Heart left ventricle (tissue), 13 donors: Measurements from ENCODE around the gene SCN1B.

Experiments used
- POLR2A ChIP-seq, 2 donors: fragments of 450-650 bp; IDR thresholded peaks; one replicate each; pipeline ENCODE4 v1.6.1; 2017; ENCODE audit warnings: antibody characterized with exemption in 2 of 2, mild to moderate bottlenecking in 2 of 2, moderate library complexity in 2 of 2
- TF ChIP-seq, protein P1 (sequence below), 12 donors: fragments of 200-600 bp; sonication (generic) in 4 of 12; IDR thresholded peaks; one replicate each; pipeline versions ENCODE4 v1.5.0 to v1.8.0; 2018 to 2022; ENCODE audit warnings: antibody characterized with exemption in 12 of 12, mild to moderate bottlenecking in 5 of 12
- donor health status: ischemic (EF 13 %, LVEDD 7.1; RV severe dilation, severe dysfunction).
- donor health status: DM: no; HTN: yes; CAD: no.
- donor health status: DM: no; HTN: no; CAD: no.
- donor health status: ischemic (EF 25% LVEDD 6.9; RV normal size, moderate dysfunction).
- donor health status: ischemic (EF 25% LVEDD 5.7; RV mildly dilated, moderate dysfunction).
- donor health status: ischemic (EF 35%, LVEDD 5.7; RV mildly dilated, moderate dysfunction).
- donor health status: nonischemic (EF 11% LVEDD 7.7; RV severe dilation, severe dysfunction).
- donor health status: DM: yes; HTN: yes; CAD: no.
- donor health status: PGD.
- donor health status: ischemic (EF 29% LVEDD 5.4; RV normal size, mild dysfunction).
- donor health status: nonischemic (EF 23%, LVEDD 6.1; RV moderate dilation, normal function).

DNA sequence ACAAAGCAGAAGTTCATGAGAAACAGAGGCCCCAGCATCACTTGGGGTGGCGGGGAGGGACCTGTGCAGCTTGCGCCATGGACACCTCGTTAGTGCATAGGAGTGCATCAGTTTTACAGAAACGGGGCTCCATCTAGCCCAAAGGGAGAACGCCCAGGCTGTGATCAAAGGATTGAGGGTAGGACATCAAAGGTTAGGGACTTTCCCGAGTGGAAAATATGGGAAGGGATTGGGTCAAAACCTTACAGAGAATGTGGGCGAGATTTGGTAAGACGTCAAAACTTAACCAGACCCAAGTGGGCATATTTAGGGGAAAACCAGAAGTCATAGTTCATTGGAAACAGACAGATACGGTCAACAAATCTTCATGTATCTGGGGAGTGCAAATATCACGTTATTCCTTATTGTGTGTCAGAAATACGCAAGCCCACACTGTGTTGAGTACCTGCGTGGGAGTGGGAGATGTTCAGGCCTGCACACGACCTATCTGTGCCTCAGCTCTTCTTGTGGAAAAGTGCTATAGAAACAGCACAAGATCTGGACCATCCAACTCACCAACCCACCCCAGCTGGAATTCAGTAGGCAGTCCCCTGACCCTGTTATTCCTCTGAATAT, 39.6 kb upstream of the SCN1B start:
- no peak for TF ChIP-seq POLR2A (IDR thresholded peaks at IDR 0.05)
- TF ChIP-seq, protein P1, sequence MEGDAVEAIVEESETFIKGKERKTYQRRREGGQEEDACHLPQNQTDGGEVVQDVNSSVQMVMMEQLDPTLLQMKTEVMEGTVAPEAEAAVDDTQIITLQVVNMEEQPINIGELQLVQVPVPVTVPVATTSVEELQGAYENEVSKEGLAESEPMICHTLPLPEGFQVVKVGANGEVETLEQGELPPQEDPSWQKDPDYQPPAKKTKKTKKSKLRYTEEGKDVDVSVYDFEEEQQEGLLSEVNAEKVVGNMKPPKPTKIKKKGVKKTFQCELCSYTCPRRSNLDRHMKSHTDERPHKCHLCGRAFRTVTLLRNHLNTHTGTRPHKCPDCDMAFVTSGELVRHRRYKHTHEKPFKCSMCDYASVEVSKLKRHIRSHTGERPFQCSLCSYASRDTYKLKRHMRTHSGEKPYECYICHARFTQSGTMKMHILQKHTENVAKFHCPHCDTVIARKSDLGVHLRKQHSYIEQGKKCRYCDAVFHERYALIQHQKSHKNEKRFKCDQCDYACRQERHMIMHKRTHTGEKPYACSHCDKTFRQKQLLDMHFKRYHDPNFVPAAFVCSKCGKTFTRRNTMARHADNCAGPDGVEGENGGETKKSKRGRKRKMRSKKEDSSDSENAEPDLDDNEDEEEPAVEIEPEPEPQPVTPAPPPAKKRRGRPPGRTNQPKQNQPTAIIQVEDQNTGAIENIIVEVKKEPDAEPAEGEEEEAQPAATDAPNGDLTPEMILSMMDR (IDR thresholded peaks at IDR 0.05): no peak
